A549 (cell line): Measurements from ENCODE around the gene YIPF3. TPM values are rescaled to one million over a fixed set of nuclear protein-coding genes. Genes with fewer than 3 reads are reported as not detected.

Source experiments
- ATAC-seq, 2 experiments: fragments of 200-7000 bp in 1 of 2; fragments of >200 bp in 1 of 2; cut with Nextera tagmentation in 1 of 2; cut with Tn5 transposase in 1 of 2; 3 replicates each; pipeline versions ENCODE4 v1.8.0 to v1.9.1; 2018 to 2020; ENCODE audit warnings: mild to moderate bottlenecking in 1 of 2, moderate library complexity in 1 of 2
- CTCF ChIA-PET: fragments of 300-600 bp; sonication (Branson Sonifier 250); formaldehyde crosslinking; extraction: SDS; loops from one replicate; lab custom pipeline; 2021; ENCODE audit warnings: antibody characterized with exemption, inconsistent platforms; lab: Yijun Ruan, JAX
- POLR2A ChIA-PET: fragments of 350-600 bp; formaldehyde crosslinking; extraction: SDS; loops from one replicate; lab custom pipeline; 2021; ENCODE audit warnings: antibody characterized with exemption, inconsistent platforms; lab: Yijun Ruan, JAX
- DNase-seq, 2 experiments: peaks; one replicate each; pipeline versions ENCODE4 v3.0.0 to v3.0.0-alpha.2; 2011 to 2016; ENCODE audit warnings: low read depth in 1 of 2, low spot score in 1 of 2
- FAIRE-seq: peaks from 2 replicates; lab custom pipeline; 2011; peaks lifted over from hg19 to GRCh38; lab: Jason Lieb, UNC
- H3K27ac ChIP-seq, 2 experiments: fragments of >200 bp; sonication (Bioruptor Twin); formaldehyde crosslinking; 3 replicates each; pipeline ENCODE4 v1.5.1; 2016 to 2017
- H3K4me1 ChIP-seq: fragments of >200 bp; sonication (Bioruptor Twin); formaldehyde crosslinking; 3 replicates; pipeline ENCODE4 v1.6.1; 2016
- H3K4me2 ChIP-seq: fragments of >200 bp; sonication (Bioruptor Twin); formaldehyde crosslinking; 3 replicates; pipeline ENCODE4 v1.6.1; 2016
- H3K4me3 ChIP-seq: fragments of >200 bp; sonication (Bioruptor Twin); formaldehyde crosslinking; 3 replicates; pipeline ENCODE4 v1.5.1; 2016
- H3K9me3 ChIP-seq: fragments of >200 bp; sonication (Bioruptor Twin); formaldehyde crosslinking; 3 replicates; pipeline ENCODE4 v1.6.1; 2016
- CBX2 ChIP-seq: fragments of 200-600 bp; sonication (generic); IDR thresholded peaks from 2 replicates; pipeline ENCODE4 v1.6.1; 2016; ENCODE audit warnings: low read depth, mild to moderate bottlenecking, borderline replicate concordance
- CBX8 ChIP-seq: fragments of 200-600 bp; sonication (generic); IDR thresholded peaks from 2 replicates; pipeline ENCODE4 v1.6.1; 2016
- CHD4 ChIP-seq: fragments of 200-600 bp; sonication (generic); IDR thresholded peaks from 2 replicates; pipeline ENCODE4 v1.6.1; 2016; ENCODE audit warnings: antibody characterized with exemption, mild to moderate bottlenecking, borderline replicate concordance
- EHMT2 ChIP-seq: fragments of 200-600 bp; sonication (generic); IDR thresholded peaks from 2 replicates; pipeline ENCODE4 v1.6.1; 2016; ENCODE audit warnings: antibody characterized with exemption, low read depth, mild to moderate bottlenecking, moderate library complexity
- FOSB ChIP-seq: fragments of 250-450 bp; sonication (Bioruptor Pico); IDR thresholded peaks from 2 replicates; pipeline ENCODE4 v1.5.0; 2020; ENCODE audit warnings: mild to moderate bottlenecking, moderate library complexity
- GATA3 ChIP-seq: IDR thresholded peaks from 2 replicates; pipeline ENCODE4 v1.6.1; 2012; ENCODE audit warnings: borderline replicate concordance
- HDAC2 ChIP-seq: fragments of 200-600 bp; sonication (generic); IDR thresholded peaks from 2 replicates; pipeline ENCODE4 v1.6.1; 2016
- HEYL ChIP-seq: fragments of 250-450 bp; sonication (Bioruptor Pico); IDR thresholded peaks from 2 replicates; pipeline ENCODE4 v1.8.0; 2021; ENCODE audit warnings: mild to moderate bottlenecking, moderate library complexity
- HOXB5 ChIP-seq: fragments of 250-450 bp; sonication (Bioruptor Pico); IDR thresholded peaks from 2 replicates; pipeline ENCODE4 v1.5.0; 2020; ENCODE audit warnings: mild to moderate bottlenecking, moderate library complexity
- JUNB ChIP-seq: fragments of >200 bp; sonication (Bioruptor Twin); formaldehyde crosslinking; IDR thresholded peaks from 2 replicates; pipeline ENCODE4 v1.6.1; 2016
- KDM5A ChIP-seq: fragments of 200-600 bp; sonication (generic); IDR thresholded peaks from 2 replicates; pipeline ENCODE4 v1.6.1; 2016; ENCODE audit warnings: antibody characterized with exemption, mild to moderate bottlenecking
- MAZ ChIP-seq: fragments of 150-350 bp; IDR thresholded peaks from 2 replicates; pipeline ENCODE4 v1.6.1; 2014; ENCODE audit warnings: antibody characterized with exemption, low read depth, low read length, borderline replicate concordance
- MYC ChIP-seq: IDR thresholded peaks from 2 replicates; pipeline ENCODE4 v1.6.1; 2012; ENCODE audit warnings: mild to moderate bottlenecking, inconsistent platforms, low read length, improper control_type of control experiment, borderline replicate concordance
- NPAS2 ChIP-seq: fragments of 250-450 bp; sonication (Bioruptor Pico); IDR thresholded peaks from 2 replicates; pipeline ENCODE4 v1.8.0; 2022; ENCODE audit warnings: mild to moderate bottlenecking, moderate library complexity, borderline replicate concordance
- PHF8 ChIP-seq: fragments of 200-600 bp; sonication (generic); IDR thresholded peaks from 2 replicates; pipeline ENCODE4 v1.6.1; 2016; ENCODE audit warnings: low read depth, mild to moderate bottlenecking, antibody characterized with exemption, moderate library complexity, borderline replicate concordance
- POLR2AphosphoS2 ChIP-seq: conservative IDR thresholded peaks from 2 replicates; pipeline ENCODE4 v1.6.1; 2012; ENCODE audit warnings: low read length, improper control_type of control experiment, inconsistent platforms
- RNF2 ChIP-seq: fragments of 200-600 bp; sonication (generic); IDR thresholded peaks from 2 replicates; pipeline ENCODE4 v1.6.1; 2016; ENCODE audit warnings: low read depth, mild to moderate bottlenecking, antibody characterized with exemption, moderate library complexity, borderline replicate concordance
- SMC3 ChIP-seq: fragments of >200 bp; sonication (Bioruptor Twin); formaldehyde crosslinking; IDR thresholded peaks from 3 replicates; pipeline ENCODE4 v1.6.1; 2018; ENCODE audit warnings: inconsistent platforms
- SREBF2 ChIP-seq: fragments of 450-650 bp; IDR thresholded peaks from 2 replicates; pipeline ENCODE4 v1.6.1; 2014; ENCODE audit warnings: mild to moderate bottlenecking, moderate library complexity
- TFCP2L1 ChIP-seq: fragments of 250-450 bp; sonication (Bioruptor Pico); IDR thresholded peaks from 2 replicates; pipeline ENCODE4 v1.5.0; 2021; ENCODE audit warnings: mild to moderate bottlenecking
- TP53 ChIP-seq: fragments of 250-450 bp; sonication (Bioruptor Pico); IDR thresholded peaks from 2 replicates; pipeline ENCODE4 v1.5.0; 2021; ENCODE audit warnings: mild to moderate bottlenecking, moderate library complexity
- ZC3H11A ChIP-seq: fragments of 450-650 bp; IDR thresholded peaks from 2 replicates; pipeline ENCODE4 v1.6.1; 2014; ENCODE audit warnings: antibody characterized with exemption, mild to moderate bottlenecking
- ZNF302 ChIP-seq: fragments of 250-450 bp; sonication (Bioruptor Pico); IDR thresholded peaks from 2 replicates; pipeline ENCODE4 v1.9.0; 2021; ENCODE audit warnings: inconsistent platforms, mild to moderate bottlenecking, moderate library complexity
- ZSCAN20 ChIP-seq: fragments of 250-450 bp; sonication (Bioruptor Pico); IDR thresholded peaks from 2 replicates; pipeline ENCODE4 v1.8.0; 2022; ENCODE audit warnings: mild to moderate bottlenecking, moderate library complexity
- WGBS: methylation state at CpG from one replicate; pipeline ENCODE4 v1.1.6; 2017; ENCODE audit errors: missing lambda C conversion rate; 5-methylcytosine and 5-hydroxymethylcytosine counted together
- polyA plus RNA-seq, 4 experiments: library from polyadenylated mRNA; depleted of rRNA in 3 of 4; stranded (reverse); fragments of >200 nt; fragmentation: RNase III in 1 of 4; extraction: RNeasy Plus Mini Kit Qiagen cat#74134 plus additional on column Dnase treatment in 1 of 4; gene quantifications; 2 replicates in 3 of 4; 3 replicates in 1 of 4; pipeline ENCODE4 v1.2.3, GENCODE V29; 2011 to 2017
- TF ChIP-seq, protein P1 (sequence below): fragments of >200 bp; sonication (Bioruptor Twin); formaldehyde crosslinking; IDR thresholded peaks from 3 replicates; pipeline ENCODE4 v1.6.1; 2016
- TF ChIP-seq, protein P2 (sequence below): fragments of 250-450 bp; sonication (Bioruptor Pico); IDR thresholded peaks from 2 replicates; pipeline ENCODE4 v1.5.0; 2020; ENCODE audit warnings: low read depth, mild to moderate bottlenecking, moderate library complexity
- TF ChIP-seq, protein P3 (sequence below): fragments of 250-450 bp; sonication (Bioruptor Pico); IDR thresholded peaks from 2 replicates; pipeline ENCODE4 v1.5.0; 2021; ENCODE audit warnings: mild to moderate bottlenecking, moderate library complexity, borderline replicate concordance

YIPF3 gene
- polyA plus RNA-seq, 2 of the 4 experiments (the other 2 are of a cell fraction) = 63.4 to 108 TPM

DNA sequence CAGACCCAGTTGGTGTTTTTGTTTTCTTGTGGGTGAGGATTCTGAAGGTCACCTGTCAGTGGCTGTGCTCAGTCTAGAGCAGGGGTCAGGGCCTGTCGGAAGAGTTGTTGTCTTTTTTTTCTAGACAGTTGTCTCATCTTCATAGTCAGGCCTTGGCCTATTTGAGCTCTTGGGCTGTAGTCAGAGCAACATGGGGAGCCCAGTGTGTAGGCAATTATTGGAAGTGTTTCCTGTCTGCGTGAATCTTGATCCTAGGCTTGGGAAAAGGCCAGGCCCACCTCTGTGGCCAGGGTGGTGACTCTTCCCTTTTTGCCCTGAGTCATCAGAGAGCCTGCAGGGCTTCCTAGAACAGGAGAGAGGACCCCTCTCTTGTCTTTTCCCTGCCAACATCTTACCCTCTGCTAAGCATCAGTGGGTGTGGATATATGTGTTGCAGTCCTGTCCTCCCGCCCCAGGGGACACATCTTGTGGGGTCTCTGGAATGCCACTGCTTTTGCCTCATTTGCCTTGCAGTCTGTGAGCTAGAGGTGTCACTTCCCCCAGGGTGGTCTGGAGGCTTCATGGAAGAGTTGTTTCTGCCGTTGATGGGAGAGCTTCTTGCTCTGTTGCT is 28.0 kb downstream of the YIPF3 start (continued):
- TF ChIP-seq, protein P1, sequence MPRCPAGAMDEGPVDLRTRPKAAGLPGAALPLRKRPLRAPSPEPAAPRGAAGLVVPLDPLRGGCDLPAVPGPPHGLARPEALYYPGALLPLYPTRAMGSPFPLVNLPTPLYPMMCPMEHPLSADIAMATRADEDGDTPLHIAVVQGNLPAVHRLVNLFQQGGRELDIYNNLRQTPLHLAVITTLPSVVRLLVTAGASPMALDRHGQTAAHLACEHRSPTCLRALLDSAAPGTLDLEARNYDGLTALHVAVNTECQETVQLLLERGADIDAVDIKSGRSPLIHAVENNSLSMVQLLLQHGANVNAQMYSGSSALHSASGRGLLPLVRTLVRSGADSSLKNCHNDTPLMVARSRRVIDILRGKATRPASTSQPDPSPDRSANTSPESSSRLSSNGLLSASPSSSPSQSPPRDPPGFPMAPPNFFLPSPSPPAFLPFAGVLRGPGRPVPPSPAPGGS = no peak
- TF ChIP-seq, protein P2, sequence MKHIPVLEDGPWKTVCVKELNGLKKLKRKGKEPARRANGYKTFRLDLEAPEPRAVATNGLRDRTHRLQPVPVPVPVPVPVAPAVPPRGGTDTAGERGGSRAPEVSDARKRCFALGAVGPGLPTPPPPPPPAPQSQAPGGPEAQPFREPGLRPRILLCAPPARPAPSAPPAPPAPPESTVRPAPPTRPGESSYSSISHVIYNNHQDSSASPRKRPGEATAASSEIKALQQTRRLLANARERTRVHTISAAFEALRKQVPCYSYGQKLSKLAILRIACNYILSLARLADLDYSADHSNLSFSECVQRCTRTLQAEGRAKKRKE (CRISPR knock-in tag) = no peak
- TF ChIP-seq SMC3 = no peak
- TF ChIP-seq ZC3H11A = no peak
- no peak for TF ChIP-seq GATA3
- no peak for TF ChIP-seq ZSCAN20 (CRISPR knock-in tag)
- no peak for TF ChIP-seq CHD4
- TF ChIP-seq SREBF2 = no peak

DNA sequence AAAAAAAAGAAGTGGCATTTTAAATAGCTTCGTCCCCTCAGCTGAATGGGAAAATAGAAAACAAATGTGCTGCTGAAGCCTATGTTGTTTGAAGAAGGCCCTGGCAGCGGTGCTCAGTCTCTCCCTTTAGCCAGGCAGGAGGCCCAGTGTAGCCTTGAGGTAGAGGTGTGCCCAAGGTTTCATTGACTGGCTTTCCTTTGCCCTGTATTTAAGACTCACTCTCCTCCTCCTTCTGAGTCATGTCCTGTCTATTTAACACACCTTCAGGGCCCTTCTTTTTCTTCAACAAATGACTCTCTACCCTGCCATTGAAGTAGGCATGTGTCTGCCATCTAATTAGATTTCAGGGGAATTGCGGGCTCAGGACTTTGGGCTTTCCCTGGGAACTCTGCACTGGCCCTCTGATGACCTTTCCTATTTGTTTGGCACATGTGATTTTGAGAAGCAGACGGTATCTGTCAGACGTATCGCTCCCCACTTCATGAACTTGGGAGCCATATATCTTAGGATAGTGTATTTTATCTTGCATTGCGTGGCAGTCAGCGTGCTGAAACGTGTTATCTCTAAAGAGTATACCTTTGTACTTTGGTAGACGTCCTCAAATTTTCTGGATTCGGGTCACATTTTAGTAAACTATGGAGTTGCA is 35.0 kb downstream of the YIPF3 start:
- ChIA-PET CTCF (interaction anchor here (0.6 to 3.0 kb wide), 4 partner anchors 14 to 25 kb away, joined by 3 to 10 read pairs (median 3); no protein-coding TSS in a partner anchor), POLR2A (no interaction called here)
- H3K9me3 ChIP-seq = no peaks in the 10 kb centered on the region
- H3K4me2 ChIP-seq = no peak overlapping the region; the same call in 2 of the 3 replicates
- peaks cover 22% of the 10 kb centered on the region; the same call in 2 of the 3 replicates for H3K4me1 ChIP-seq
- WGBS = 91% methylated on average over 11 of the region's 11 CpGs
- TF ChIP-seq PHF8 (no peak), HEYL (no peak), EHMT2 (no peak), RNF2 (no peak), SMC3 (no peak), FOSB (no peak), HDAC2 (no peak), HOXB5 (CRISPR knock-in tag) (no peak), KDM5A (no peak)
- TF ChIP-seq, protein P3, sequence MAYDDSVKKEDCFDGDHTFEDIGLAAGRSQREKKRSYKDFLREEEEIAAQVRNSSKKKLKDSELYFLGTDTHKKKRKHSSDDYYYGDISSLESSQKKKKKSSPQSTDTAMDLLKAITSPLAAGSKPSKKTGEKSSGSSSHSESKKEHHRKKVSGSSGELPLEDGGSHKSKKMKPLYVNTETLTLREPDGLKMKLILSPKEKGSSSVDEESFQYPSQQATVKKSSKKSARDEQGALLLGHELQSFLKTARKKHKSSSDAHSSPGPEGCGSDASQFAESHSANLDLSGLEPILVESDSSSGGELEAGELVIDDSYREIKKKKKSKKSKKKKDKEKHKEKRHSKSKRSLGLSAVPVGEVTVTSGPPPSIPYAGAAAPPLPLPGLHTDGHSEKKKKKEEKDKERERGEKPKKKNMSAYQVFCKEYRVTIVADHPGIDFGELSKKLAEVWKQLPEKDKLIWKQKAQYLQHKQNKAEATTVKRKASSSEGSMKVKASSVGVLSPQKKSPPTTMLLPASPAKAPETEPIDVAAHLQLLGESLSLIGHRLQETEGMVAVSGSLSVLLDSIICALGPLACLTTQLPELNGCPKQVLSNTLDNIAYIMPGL = no peak
- H3K4me3 ChIP-seq = no peak overlapping the region
- ATAC-seq (no peak), DNase-seq (no peak), FAIRE-seq (no peak)
- H3K27ac ChIP-seq = no peak overlapping the region; a peak in 1 of 6 replicates

DNA sequence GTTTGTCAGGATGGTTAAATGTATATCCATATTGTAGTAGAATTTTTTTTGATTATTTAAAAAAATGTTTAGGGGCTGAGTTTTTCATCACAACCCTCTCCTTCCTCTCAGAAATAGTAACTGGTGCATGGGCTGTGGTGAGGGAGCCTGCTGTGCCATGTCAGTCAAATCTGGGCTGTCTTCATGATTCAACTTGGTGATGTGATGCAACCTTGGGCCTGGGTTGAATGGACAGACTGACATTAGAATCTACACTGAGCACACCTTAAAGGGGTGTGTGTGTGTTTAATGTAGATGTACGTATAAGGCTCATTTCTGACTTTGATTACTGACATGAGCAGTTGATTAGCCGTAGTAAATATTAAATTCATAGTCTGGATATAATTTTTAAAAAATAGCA is 35.7 kb downstream of the YIPF3 start:
- 96% methylated on average over 2 of the region's 2 CpGs for WGBS
- CTCF ChIA-PET = interaction anchor here (0.6 to 3.0 kb wide), 6 partner anchors 15 to 27 kb away, joined by 3 to 10 read pairs (median 3); no protein-coding TSS in a partner anchor
- FAIRE-seq = no peak

More for the DNA sequence above, 35.7 kb downstream of the YIPF3 start:
- DNase-seq (no peak), ATAC-seq (no peak)
- TF ChIP-seq TP53 (CRISPR knock-in tag) (no peak), MYC (no peak), JUNB (no peak), CBX8 (no peak), MAZ (no peak), CBX2 (no peak), TFCP2L1 (CRISPR knock-in tag) (no peak), ZNF302 (CRISPR knock-in tag) (no peak), NPAS2 (CRISPR knock-in tag) (no peak), POLR2AphosphoS2 (no peak), GATA3 (no peak)
- H3K4me2 ChIP-seq = no peak overlapping the region; the same call in 2 of the 3 replicates
- H3K4me1 ChIP-seq = peaks cover 22% of the 10 kb centered on the region; the same call in 2 of the 3 replicates
- H3K9me3 ChIP-seq = no peaks in the 10 kb centered on the region
- POLR2A ChIA-PET = no interaction called here
- no peak overlapping the region for H3K27ac ChIP-seq
- H3K4me3 ChIP-seq = no peak overlapping the region
